ENCODE data around the gene KRTAP5-3. TPM values are rescaled to one million over a fixed set of nuclear protein-coding genes. Genes with fewer than 3 reads are reported as not detected.

Gene KRTAP5-3
- total RNA-seq, 1 donor from 2014 or later, result not detected

DNA sequence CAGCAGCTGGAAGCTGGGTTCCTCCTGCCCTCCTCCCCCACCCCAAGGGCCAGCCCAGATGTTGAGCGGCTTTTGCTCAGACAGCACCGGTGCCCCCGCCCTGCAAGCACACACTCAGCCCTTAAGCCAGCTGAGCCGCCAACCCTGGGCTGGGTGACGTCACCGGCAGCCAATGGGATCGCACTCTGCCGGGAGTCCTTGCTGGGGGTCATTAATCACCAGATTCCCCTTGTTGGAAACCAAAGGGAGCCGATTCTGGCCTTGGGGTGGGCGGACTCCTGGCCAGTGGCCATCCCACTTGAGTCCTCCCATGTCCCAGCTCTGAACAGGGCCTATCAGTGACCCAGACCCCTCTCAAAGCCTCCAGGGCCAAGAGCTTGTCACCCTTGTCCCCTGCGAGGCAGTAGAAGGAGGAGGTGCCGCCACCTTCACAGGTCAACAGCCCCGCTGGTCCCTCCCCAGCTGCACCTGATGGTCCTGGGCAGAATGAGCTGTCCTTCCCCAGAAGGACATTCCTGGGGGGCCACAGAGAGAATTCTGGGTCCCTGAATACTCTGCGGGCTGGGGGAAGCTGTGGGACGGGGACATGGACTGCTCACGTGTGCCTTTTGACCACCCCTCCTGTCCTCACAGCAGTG is 43.6 kb downstream of the KRTAP5-3 start:
- Histone ChIP-seq H3K4me3 (ENCODE audit: low read depth, low read length) (no peak overlapping the region), H3K36me3 (ENCODE audit: control insufficient read depth, insufficient read depth, low read length) (no peaks in the 10 kb centered on the region), H3K27me3 (ENCODE audit: control insufficient read depth, insufficient read depth, low read length) (peaks cover 2% of the 10 kb centered on the region)
- FAIRE-seq (no peak), DNase-seq (ENCODE audit: low read depth) (peak; percentile 20)
- TF ChIP-seq CTCF (IDR thresholded peaks at IDR 0.05; ENCODE audit: insufficient read depth, low read length, severe bottlenecking), result no peak

DNA sequence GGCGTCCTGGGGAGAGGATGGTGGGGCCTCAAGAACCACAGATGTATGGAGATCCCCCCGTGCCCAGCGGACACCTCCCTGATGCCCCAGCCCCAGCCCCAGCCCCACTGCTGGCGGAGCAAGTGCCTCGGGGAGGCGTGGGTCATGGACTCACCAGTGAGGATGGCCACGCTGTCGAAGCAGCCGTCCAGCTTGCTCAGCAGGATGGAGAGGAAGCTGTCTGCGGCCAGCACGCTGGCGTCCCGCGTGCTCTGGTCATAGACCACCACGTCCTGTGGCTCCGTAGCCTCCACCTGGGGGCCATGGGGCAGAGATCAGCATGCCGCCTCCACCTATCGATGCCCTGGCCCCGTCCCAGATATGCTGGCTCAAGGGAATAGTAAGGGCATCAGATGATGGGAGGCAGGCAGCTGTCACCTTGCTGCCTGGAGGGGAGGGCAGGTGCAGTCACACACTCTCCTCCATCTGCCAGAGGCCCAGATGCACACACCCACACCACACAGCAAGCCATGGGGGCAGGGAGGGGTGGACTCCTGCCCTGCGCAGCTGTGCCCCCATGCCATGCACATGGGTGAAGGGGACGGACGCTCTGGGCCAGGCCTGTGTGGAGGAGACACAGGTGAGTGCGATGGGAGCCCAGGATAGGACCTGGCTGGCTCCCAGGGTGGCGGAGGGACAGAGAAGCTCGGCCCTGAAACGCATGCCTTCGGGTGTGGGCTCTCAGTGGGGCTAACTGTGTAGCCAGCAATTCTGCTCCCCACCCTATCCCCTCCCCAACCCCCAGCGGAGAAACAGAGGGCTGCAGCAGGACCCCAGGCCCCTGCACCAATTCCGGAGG is 44.3 kb downstream of the KRTAP5-3 start:
- FAIRE-seq (no peak), DNase-seq (ENCODE audit: low read depth) (no peak)
- Histone ChIP-seq H3K36me3 (ENCODE audit: control insufficient read depth, insufficient read depth, low read length) (no peaks in the 10 kb centered on the region), H3K4me3 (ENCODE audit: low read depth, low read length) (no peak overlapping the region), H3K27me3 (ENCODE audit: control insufficient read depth, insufficient read depth, low read length) (peaks cover 2% of the 10 kb centered on the region)
- no peak for TF ChIP-seq CTCF (IDR thresholded peaks at IDR 0.05; ENCODE audit: insufficient read depth, low read length, severe bottlenecking)

DNA sequence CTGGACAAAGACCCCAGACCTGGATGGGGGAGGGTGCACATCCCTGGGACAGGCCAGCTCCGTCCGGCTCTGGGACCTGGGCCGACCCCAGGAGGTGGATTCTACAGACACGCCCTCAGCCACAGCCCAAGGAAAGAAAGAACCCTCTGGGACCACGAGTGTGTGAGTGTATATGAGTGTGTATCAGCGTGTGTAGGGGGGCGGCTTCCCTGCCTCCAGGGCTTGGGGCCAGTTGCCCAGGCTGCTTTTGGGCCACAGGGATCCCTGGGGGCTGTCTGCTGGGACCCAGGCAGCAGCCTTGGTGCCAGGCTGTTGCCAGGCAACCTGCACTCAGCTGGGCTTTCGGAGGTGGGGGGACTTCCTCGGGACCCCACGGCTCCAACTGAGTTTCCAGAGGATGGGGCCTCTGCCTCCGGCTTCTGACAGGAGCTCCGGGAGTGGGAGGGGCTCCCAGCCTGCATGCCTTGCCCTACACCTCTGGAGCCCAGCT is 45.1 kb downstream of the KRTAP5-3 start:
- no peak for DNase-seq (ENCODE audit: low read depth)
- Histone ChIP-seq H3K36me3 (ENCODE audit: control insufficient read depth, insufficient read depth, low read length) (no peaks in the 10 kb centered on the region), H3K4me3 (ENCODE audit: low read depth, low read length) (no peak overlapping the region), H3K27me3 (ENCODE audit: control insufficient read depth, insufficient read depth, low read length) (peaks cover 2% of the 10 kb centered on the region)
- FAIRE-seq, result no peak
- no peak for TF ChIP-seq CTCF (IDR thresholded peaks at IDR 0.05; ENCODE audit: insufficient read depth, low read length, severe bottlenecking)

DNA sequence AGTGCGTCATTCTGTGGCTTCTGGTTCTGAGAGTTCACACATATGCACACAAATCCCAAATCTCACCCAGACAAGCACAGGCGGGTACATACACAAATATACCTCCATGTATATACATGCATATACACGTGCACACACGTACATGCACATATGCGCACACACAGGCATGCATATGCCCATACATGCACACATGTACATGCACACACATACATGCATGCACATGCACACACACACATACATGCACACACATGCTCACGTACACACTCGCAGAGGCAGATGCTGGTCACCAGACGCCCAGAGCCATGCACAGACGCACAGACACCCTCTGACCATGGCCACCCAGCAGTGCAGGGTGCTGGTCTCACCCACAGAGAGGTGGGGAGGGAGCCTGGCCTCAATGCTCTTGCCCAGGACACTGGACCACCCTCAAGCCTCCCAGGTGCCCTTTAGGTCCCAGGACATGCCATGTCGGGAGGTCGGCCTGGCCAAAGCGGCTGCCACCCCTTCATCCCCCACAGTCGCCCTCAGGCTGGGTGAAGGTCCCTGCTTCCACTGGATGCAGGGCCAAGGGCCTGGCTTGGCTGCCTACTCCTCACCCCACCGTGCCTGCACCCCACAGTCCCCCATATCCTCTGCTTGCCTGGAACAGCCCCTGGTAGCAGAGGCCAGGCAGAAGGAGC is 45.7 kb downstream of the KRTAP5-3 start:
- no peaks in the 10 kb centered on the region for H3K36me3 ChIP-seq (ENCODE audit: control insufficient read depth, insufficient read depth, low read length)
- FAIRE-seq, result no peak
- no peak overlapping the region for H3K4me3 ChIP-seq (ENCODE audit: low read depth, low read length)
- no peak for DNase-seq (ENCODE audit: low read depth)
- H3K27me3 ChIP-seq (ENCODE audit: control insufficient read depth, insufficient read depth, low read length), result peaks cover 2% of the 10 kb centered on the region
- no peak for TF ChIP-seq CTCF (IDR thresholded peaks at IDR 0.05; ENCODE audit: insufficient read depth, low read length, severe bottlenecking)

- Histone ChIP-seq H3K4me3 (ENCODE audit: low read depth, low read length) (no peak overlapping the region), H3K27me3 (ENCODE audit: control insufficient read depth, insufficient read depth, low read length) (peaks cover 2% of the 10 kb centered on the region), H3K36me3 (ENCODE audit: control insufficient read depth, insufficient read depth, low read length) (no peaks in the 10 kb centered on the region)
- DNase-seq (ENCODE audit: low read depth) (no peak), FAIRE-seq (no peak)
- no peak for TF ChIP-seq CTCF (IDR thresholded peaks at IDR 0.05; ENCODE audit: insufficient read depth, low read length, severe bottlenecking)
These were observed 46.3 kb downstream of the KRTAP5-3 start for GRCh38 chr11:1561955-1562354.

Data from bronchial epithelial cell (primary cell).